MCF 10A (cell line): Measurements from ENCODE around the gene HACL1. TPM values are rescaled to one million over a fixed set of nuclear protein-coding genes. Genes with fewer than 3 reads are reported as not detected.

ENCODE experiments used
- BruUV-seq: library from RNA; stranded (reverse); fragments of 400-500 nt; replicated peaks from 2 replicates; lab custom pipeline; 2021; lab: Mats Ljungman, UMichigan
- CTCF ChIA-PET: fragments of 300-600 bp; sonication (Branson Sonifier 250); formaldehyde crosslinking; extraction: SDS; loops from one replicate; lab custom pipeline; 2021; ENCODE audit warnings: antibody characterized with exemption, inconsistent platforms; lab: Yijun Ruan, JAX
- POLR2A ChIA-PET: fragments of 300-600, 350-650 bp; sonication (Branson Sonifier 250); formaldehyde crosslinking; extraction: SDS; loops from one replicate; lab custom pipeline; 2020; ENCODE audit warnings: antibody characterized with exemption, inconsistent platforms; lab: Yijun Ruan, JAX
- DNase-seq: peaks from one replicate; pipeline ENCODE4 v3.0.0-alpha.2; 2018; ENCODE audit not compliant: unreplicated experiment
- H3K27ac Mint-ChIP-seq: one replicate; pipeline ENCODE4 v1.8.0; 2022; ENCODE audit warnings: mild to moderate bottlenecking, low read depth, mixed read lengths; ENCODE audit not compliant: unreplicated experiment
- H3K27me3 Mint-ChIP-seq: one replicate; pipeline ENCODE4 v1.8.0; 2022; ENCODE audit warnings: mixed read lengths; ENCODE audit not compliant: insufficient read depth, unreplicated experiment
- H3K36me3 Mint-ChIP-seq: one replicate; pipeline ENCODE4 v1.8.0; 2022; ENCODE audit warnings: mild to moderate bottlenecking, moderate library complexity, mixed read lengths; ENCODE audit not compliant: insufficient read depth, unreplicated experiment
- H3K4me1 Mint-ChIP-seq: one replicate; pipeline ENCODE4 v1.8.0; 2022; ENCODE audit warnings: mixed read lengths; ENCODE audit not compliant: insufficient read depth, unreplicated experiment
- H3K4me3 Mint-ChIP-seq: one replicate; pipeline ENCODE4 v1.8.0; 2022; ENCODE audit warnings: mild to moderate bottlenecking, moderate library complexity, mixed read lengths; ENCODE audit not compliant: unreplicated experiment
- H3K9me3 Mint-ChIP-seq: one replicate; pipeline ENCODE4 v1.8.0; 2022; ENCODE audit warnings: mixed read lengths; ENCODE audit not compliant: unreplicated experiment
- CTCF ChIP-seq: fragments of 200-600 bp; IDR thresholded peaks from one replicate; pipeline ENCODE4 v1.8.0; 2022; ENCODE audit warnings: antibody characterized with exemption, mild to moderate bottlenecking; ENCODE audit not compliant: unreplicated experiment
- intact Hi-C: fragments of 100-400 bp; cut with micrococcal nuclease; formaldehyde crosslinking; loops from 2 replicates; pipeline ENCODE4 v1.14.1; 2022
- total RNA-seq: library from RNA; stranded (reverse); gene quantifications from 2 replicates; pipeline ENCODE4 v1.2.3, GENCODE V29; 2022

The HACL1 gene
- total RNA-seq, 1 experiment from 2014 or later, result 19.6 TPM

GRCh38 chr3:15563190-15563589 is 38.2 kb downstream of the HACL1 start:
- POLR2A ChIA-PET, result no interaction called here
- TF ChIP-seq CTCF, result no peak
- Mint-ChIP-seq H3K4me3 (no peak overlapping the region), H3K27me3 (no peaks in the 10 kb centered on the region), H3K4me1 (no peaks in the 10 kb centered on the region), H3K36me3 (peaks cover 88% of the 10 kb centered on the region), H3K9me3 (no peaks in the 10 kb centered on the region), H3K27ac (no peak overlapping the region)
- no peak for DNase-seq
- CTCF ChIA-PET, result interaction anchor here (0.6 kb wide), 1 partner anchor 133 kb away, joined by 4 read pairs; no protein-coding TSS in a partner anchor
- intact Hi-C loops, result no loop called here
- BruUV-seq, result no TSS peak

GRCh38 chr3:15562560-15562959 is 38.8 kb downstream of the HACL1 start:
- H3K27ac Mint-ChIP-seq, result no peak overlapping the region
- H3K4me3 Mint-ChIP-seq, result no peak overlapping the region
- CTCF ChIA-PET, result no interaction called here

GRCh38 chr3:15558581-15558980 is 42.8 kb downstream of the HACL1 start:
- peaks cover 5% of the 10 kb centered on the region for H3K4me1 Mint-ChIP-seq
- no peaks in the 10 kb centered on the region for H3K27me3 Mint-ChIP-seq
- DNase-seq, result no peak
- intact Hi-C loops, result loop anchor here (5.0 kb wide), 1 partner anchor 131 kb away; the partner anchor contains the start of genes EAF1 and METTL6
- CTCF ChIA-PET, result interaction anchor here (1.1 to 3.0 kb wide), 7 partner anchors 13 to 635 kb away, joined by 3 to 28 read pairs (median 4); partner anchors contain the start of genes EAF1 and METTL6
- BruUV-seq, result no TSS peak
- H3K27ac Mint-ChIP-seq, result no peak overlapping the region
- H3K4me3 Mint-ChIP-seq, result no peak overlapping the region
- TF ChIP-seq CTCF, result no peak
- POLR2A ChIA-PET, result interaction anchor here (0.7 to 1.3 kb wide), 2 partner anchors 10 to 238 kb away, joined by 3 to 6 read pairs; no protein-coding TSS in a partner anchor
- H3K36me3 Mint-ChIP-seq, result peaks cover 42% of the 10 kb centered on the region
- H3K9me3 Mint-ChIP-seq, result no peaks in the 10 kb centered on the region

More at GRCh38 chr3:15562560-15562959, 38.8 kb downstream of the HACL1 start:
- no TSS peak for BruUV-seq
- Mint-ChIP-seq H3K4me1 (peaks cover 4% of the 10 kb centered on the region), H3K9me3 (no peaks in the 10 kb centered on the region), H3K27me3 (no peaks in the 10 kb centered on the region), H3K36me3 (peaks cover 82% of the 10 kb centered on the region)
- POLR2A ChIA-PET, result interaction anchor here (0.7 kb wide), 1 partner anchor 26 kb away, joined by 3 read pairs; no protein-coding TSS in a partner anchor
- DNase-seq, result no peak
- intact Hi-C loops, result no loop called here
- TF ChIP-seq CTCF, result no peak

- no peaks in the 10 kb centered on the region for H3K9me3 Mint-ChIP-seq
- DNase-seq, result peak; percentile 82
- POLR2A ChIA-PET, result no interaction called here
- peak; percentile 66 for TF ChIP-seq CTCF
- no TSS peak for BruUV-seq
- peaks cover 5% of the 10 kb centered on the region for H3K4me1 Mint-ChIP-seq
- peaks cover 32% of the 10 kb centered on the region for H3K36me3 Mint-ChIP-seq
- no peak overlapping the region for H3K27ac Mint-ChIP-seq
- no peak overlapping the region for H3K4me3 Mint-ChIP-seq
- CTCF ChIA-PET, result interaction anchor here (0.6 to 3.0 kb wide), 18 partner anchors 8 to 634 kb away, joined by 3 to 28 read pairs (median 4); partner anchors contain the start of genes EAF1 and METTL6
- intact Hi-C loops, result loop anchor here (1.0 to 5.0 kb wide), 5 partner anchors 130 to 449 kb away; partner anchors contain the start of genes EAF1 and METTL6
- H3K27me3 Mint-ChIP-seq, result no peaks in the 10 kb centered on the region
Observed at GRCh38 chr3:15557511-15557946, 43.8 kb downstream of the HACL1 start.
